Tibial nerve (tissue), 4 donors: ENCODE measurements around the gene DESI2. TPM values are rescaled to one million over a fixed set of nuclear protein-coding genes. Genes with fewer than 3 reads are reported as not detected.

Source experiments
- DNase-seq, 2 donors: peaks; one replicate each; pipeline ENCODE4 v3.0.0-alpha.2; 2019; ENCODE audit warnings: low spot score in 2 of 2
- H3K27ac ChIP-seq, 4 donors: fragments of 200-600 bp; sonication (generic) in 3 of 4; one replicate each; pipeline ENCODE4 v1.5.1; 2017 to 2019; ENCODE audit warnings: mild to moderate bottlenecking in 1 of 4
- H3K27me3 ChIP-seq, 2 donors: fragments of 200-600 bp; sonication (generic) in 1 of 2; one replicate each; pipeline versions ENCODE4 v1.5.1 to v1.6.0; 2017 to 2019
- H3K36me3 ChIP-seq, 3 donors: fragments of 200-600 bp; sonication (generic); one replicate each; pipeline ENCODE4 v1.5.1; 2018 to 2019
- H3K4me1 ChIP-seq, 4 donors: fragments of 200-600 bp; sonication (generic) in 3 of 4; one replicate each; pipeline ENCODE4 v1.5.1; 2017 to 2019
- H3K4me3 ChIP-seq, 4 donors: fragments of 200-600 bp; sonication (generic) in 3 of 4; one replicate each; pipeline ENCODE4 v1.5.1; 2017 to 2019; ENCODE audit warnings: mild to moderate bottlenecking in 1 of 4, moderate library complexity in 1 of 4
- H3K9me3 ChIP-seq, 4 donors: fragments of 200-600 bp; sonication (generic) in 3 of 4; one replicate each; pipeline ENCODE4 v1.5.1; 2017 to 2019
- CTCF ChIP-seq, 5 experiments: fragments of 200-600 bp in 3 of 5; fragments of 450-650 bp in 2 of 5; sonication (generic) in 3 of 5; IDR thresholded peaks; one replicate each; pipeline ENCODE4 v1.5.1; 2016 to 2019; ENCODE audit warnings: antibody characterized with exemption in 5 of 5, mild to moderate bottlenecking in 3 of 5, moderate library complexity in 2 of 5
- EP300 ChIP-seq, 2 donors: sonication (generic); formaldehyde crosslinking; IDR thresholded peaks; one replicate each; pipeline ENCODE4 v1.6.1; 2017; ENCODE audit warnings: antibody characterized with exemption in 2 of 2, mild to moderate bottlenecking in 1 of 2
- POLR2A ChIP-seq, 2 donors: fragments of 450-650 bp; IDR thresholded peaks; one replicate each; pipeline ENCODE4 v1.6.1; 2017; ENCODE audit warnings: antibody characterized with exemption in 2 of 2, mild to moderate bottlenecking in 2 of 2, moderate library complexity in 2 of 2
- WGBS, 2 donors: methylation state at CpG; one replicate each; pipeline ENCODE4 v1.1.5; 2018; 5-methylcytosine and 5-hydroxymethylcytosine counted together
- total RNA-seq, 4 donors: library from RNA; depleted of rRNA; stranded (reverse); fragments of >200 nt; gene quantifications; one replicate each; pipeline ENCODE4 v1.1.0, GENCODE V29; 2016

Gene DESI2
- total RNA-seq, 4 donors from 2014 or later, result 18.8 to 25.5 (median 23.1) TPM

GRCh38 chr1:244709076-244709475 is 56.1 kb downstream of the DESI2 start:
- H3K27ac ChIP-seq, result no peak overlapping the region
- 80 to 83% methylated on average over 8 of the region's 8 CpGs for WGBS, 2 donors
- peaks cover 0 to 23% (median 0%) of the 10 kb centered on the region in 3 donors for H3K36me3 ChIP-seq
- no peaks in the 10 kb centered on the region for H3K4me1 ChIP-seq
- TF ChIP-seq CTCF (IDR thresholded peaks at IDR 0.05) (no peak), POLR2A (IDR thresholded peaks at IDR 0.05) (no peak), EP300 (IDR thresholded peaks at IDR 0.05) (no peak)
- H3K4me3 ChIP-seq, result no peak overlapping the region
- no peaks in the 10 kb centered on the region for H3K9me3 ChIP-seq
- no peaks in the 10 kb centered on the region for H3K27me3 ChIP-seq
- no peak for DNase-seq

DNA sequence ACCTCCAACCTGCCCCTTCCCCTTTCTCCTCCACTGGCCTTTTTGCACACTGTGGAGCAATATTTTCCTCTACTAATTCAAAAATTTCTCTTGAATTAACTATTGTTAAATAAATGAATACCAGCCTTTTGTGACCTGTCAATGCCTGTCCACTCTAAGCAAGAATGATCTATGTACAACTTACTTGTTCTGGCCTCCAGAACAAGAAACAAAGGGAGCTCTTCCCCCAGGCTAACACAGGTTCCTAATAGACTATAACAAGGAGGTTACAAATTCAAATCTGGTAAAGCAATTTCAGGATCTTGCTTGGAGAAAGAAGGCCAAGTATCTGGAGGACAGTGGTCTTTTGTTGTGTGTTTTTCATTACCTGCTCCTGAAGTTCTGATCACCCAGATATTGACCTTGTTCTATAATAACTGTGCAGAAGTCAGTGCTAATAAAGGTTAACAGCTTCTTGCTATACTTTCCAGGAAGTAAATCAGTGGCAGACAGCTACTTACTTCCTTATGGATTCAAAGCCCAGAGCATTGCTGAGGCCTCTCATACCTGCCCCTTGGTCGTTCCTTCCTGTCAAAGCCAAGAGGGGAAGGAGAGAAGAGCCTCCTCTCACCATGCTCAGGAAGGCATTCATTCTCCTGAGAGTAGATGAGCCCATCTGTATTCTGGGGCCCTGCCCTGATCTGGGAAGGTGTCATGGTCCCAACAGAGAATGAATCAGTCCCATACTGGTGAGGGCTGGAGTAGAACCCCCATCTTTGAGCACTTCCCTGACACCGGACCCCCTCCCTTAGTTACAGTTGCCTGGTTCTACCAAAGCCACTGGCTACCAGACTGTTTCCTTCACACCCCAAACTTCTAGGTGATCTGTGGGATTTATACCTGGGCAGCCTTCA is 56.8 kb downstream of the DESI2 start:
- H3K4me1 ChIP-seq, result no peaks in the 10 kb centered on the region

DNA sequence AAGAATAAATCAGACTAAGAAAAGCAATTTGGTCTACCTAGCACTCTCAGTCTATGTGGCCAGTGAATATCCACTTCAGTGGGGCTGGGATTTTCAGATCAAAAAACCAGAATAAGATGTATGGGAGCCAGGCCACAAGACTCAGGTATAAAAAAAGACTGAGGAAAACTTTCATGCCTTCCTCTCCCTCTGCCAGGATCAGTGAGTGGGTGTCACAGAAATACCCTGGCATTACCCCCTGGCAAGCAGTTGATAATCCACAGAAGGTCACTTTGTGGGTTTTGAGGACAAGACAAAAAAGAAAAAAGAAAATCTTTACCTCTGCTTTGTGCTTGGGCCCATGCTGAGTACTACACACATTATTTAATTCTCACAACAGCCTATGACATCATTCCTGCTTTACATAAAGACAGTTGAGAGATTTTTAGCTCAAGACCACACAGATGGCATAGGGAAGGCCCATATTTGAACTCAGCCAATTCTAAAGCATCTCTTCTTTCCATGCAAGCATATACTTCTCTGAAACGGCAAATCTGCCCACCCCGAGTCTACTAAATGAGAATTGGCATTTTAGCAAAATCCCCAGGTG is 57.6 kb downstream of the DESI2 start:
- DNase-seq, result no peak
- TF ChIP-seq POLR2A (IDR thresholded peaks at IDR 0.05) (no peak), CTCF (IDR thresholded peaks at IDR 0.05) (no peak), EP300 (IDR thresholded peaks at IDR 0.05) (no peak)
- H3K27me3 ChIP-seq, result no peaks in the 10 kb centered on the region
- H3K9me3 ChIP-seq, result no peaks in the 10 kb centered on the region
- H3K4me1 ChIP-seq, result no peaks in the 10 kb centered on the region
- no peak overlapping the region for H3K27ac ChIP-seq
- 62 to 83% methylated on average over 2 of the region's 2 CpGs for WGBS, 2 donors
- H3K36me3 ChIP-seq, result peaks cover 0 to 16% (median 0%) of the 10 kb centered on the region in 3 donors
- H3K4me3 ChIP-seq, result no peak overlapping the region

More for the DNA sequence above, 56.8 kb downstream of the DESI2 start:
- no peak overlapping the region for H3K27ac ChIP-seq
- H3K9me3 ChIP-seq, result no peaks in the 10 kb centered on the region
- no peak for DNase-seq
- H3K4me3 ChIP-seq, result no peak overlapping the region
- no peaks in the 10 kb centered on the region for H3K27me3 ChIP-seq
- WGBS, 2 donors, result 19 to 57% methylated on average over 2 of the region's 2 CpGs
- no peak for TF ChIP-seq CTCF (IDR thresholded peaks at IDR 0.05)
- TF ChIP-seq EP300 (IDR thresholded peaks at IDR 0.05), result no peak
- TF ChIP-seq POLR2A (IDR thresholded peaks at IDR 0.05), result no peak
- H3K36me3 ChIP-seq, result peaks cover 0 to 23% (median 0%) of the 10 kb centered on the region in 3 donors

GRCh38 chr1:244712669-244713068 is 59.7 kb downstream of the DESI2 start:
- no peak for DNase-seq
- peaks cover 0 to 7% (median 0%) of the 10 kb centered on the region in 3 donors for H3K36me3 ChIP-seq
- H3K4me3 ChIP-seq, result no peak overlapping the region
- WGBS, 2 donors, result 93 to 96% methylated on average over 7 of the region's 7 CpGs
- TF ChIP-seq EP300 (IDR thresholded peaks at IDR 0.05) (no peak), CTCF (IDR thresholded peaks at IDR 0.05) (no peak), POLR2A (IDR thresholded peaks at IDR 0.05) (no peak)
- H3K4me1 ChIP-seq, result no peaks in the 10 kb centered on the region
- no peaks in the 10 kb centered on the region for H3K9me3 ChIP-seq
- no peak overlapping the region for H3K27ac ChIP-seq
- no peaks in the 10 kb centered on the region for H3K27me3 ChIP-seq

DNA sequence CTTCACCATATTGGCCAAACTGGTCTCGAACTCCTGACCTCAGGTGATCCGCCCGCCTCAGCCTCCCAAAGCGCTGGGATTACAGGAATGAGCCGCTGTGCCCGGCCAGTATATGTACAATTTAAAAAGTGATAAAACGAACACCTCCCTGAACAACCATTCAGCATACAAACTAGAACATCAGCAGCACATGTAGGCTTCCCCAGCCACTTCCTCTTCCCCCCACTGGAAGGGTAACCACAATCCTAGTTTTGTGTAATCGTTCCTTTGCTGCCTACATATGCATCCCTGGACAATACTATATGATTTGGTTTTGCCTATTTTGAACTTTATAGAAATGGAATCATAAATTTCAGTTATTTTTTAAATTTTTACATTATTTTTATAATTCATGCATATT is 60.4 kb downstream of the DESI2 start:
- Histone ChIP-seq H3K27ac (no peak overlapping the region), H3K9me3 (no peaks in the 10 kb centered on the region), H3K36me3 (peaks cover 0 to 7% (median 0%) of the 10 kb centered on the region in 3 donors), H3K4me3 (no peak overlapping the region), H3K27me3 (no peaks in the 10 kb centered on the region), H3K4me1 (no peaks in the 10 kb centered on the region)
- 91 to 93% methylated on average over 8 of the region's 8 CpGs for WGBS, 2 donors
- DNase-seq, result no peak
- TF ChIP-seq POLR2A (IDR thresholded peaks at IDR 0.05) (no peak), EP300 (IDR thresholded peaks at IDR 0.05) (no peak), CTCF (IDR thresholded peaks at IDR 0.05) (no peak)
